Peyer's patch (tissue), 4 donors: ENCODE measurements around the gene TSPAN33.

Experiments used
- POLR2A ChIP-seq, 2 donors: fragments of 450-650 bp; IDR thresholded peaks; one replicate each; pipeline ENCODE4 v1.5.1; 2017; ENCODE audit warnings: antibody characterized with exemption in 2 of 2, mild to moderate bottlenecking in 2 of 2, moderate library complexity in 2 of 2
- TF ChIP-seq, protein P1 (sequence below), 6 experiments: fragments of 450-650 bp in 4 of 6; fragments of 200-600 bp in 2 of 6; sonication (generic) in 1 of 6; IDR thresholded peaks; one replicate each; pipeline ENCODE4 v1.5.1; 2017 to 2019; ENCODE audit warnings: antibody characterized with exemption in 6 of 6, mild to moderate bottlenecking in 3 of 6, moderate library complexity in 1 of 6

DNA sequence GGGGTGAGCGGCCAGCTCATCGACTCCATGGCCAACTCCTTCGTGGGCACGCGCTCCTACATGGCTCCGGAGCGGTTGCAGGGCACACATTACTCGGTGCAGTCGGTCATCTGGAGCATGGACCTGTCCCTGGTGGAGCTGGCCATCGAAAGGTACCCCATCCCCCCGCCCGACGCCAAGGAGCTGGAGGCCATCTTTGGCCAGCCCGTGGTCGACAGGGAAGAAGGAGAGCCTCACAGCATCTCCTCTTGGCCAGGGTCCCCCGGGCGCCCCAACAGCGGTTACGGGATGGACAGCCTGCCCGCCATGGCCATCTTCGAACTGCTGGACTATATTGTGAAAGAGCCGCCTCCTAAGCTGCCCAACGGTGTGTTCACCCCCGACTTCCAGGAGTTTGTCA, 17.4 kb upstream of the TSPAN33 start:
- TF ChIP-seq, protein P1, sequence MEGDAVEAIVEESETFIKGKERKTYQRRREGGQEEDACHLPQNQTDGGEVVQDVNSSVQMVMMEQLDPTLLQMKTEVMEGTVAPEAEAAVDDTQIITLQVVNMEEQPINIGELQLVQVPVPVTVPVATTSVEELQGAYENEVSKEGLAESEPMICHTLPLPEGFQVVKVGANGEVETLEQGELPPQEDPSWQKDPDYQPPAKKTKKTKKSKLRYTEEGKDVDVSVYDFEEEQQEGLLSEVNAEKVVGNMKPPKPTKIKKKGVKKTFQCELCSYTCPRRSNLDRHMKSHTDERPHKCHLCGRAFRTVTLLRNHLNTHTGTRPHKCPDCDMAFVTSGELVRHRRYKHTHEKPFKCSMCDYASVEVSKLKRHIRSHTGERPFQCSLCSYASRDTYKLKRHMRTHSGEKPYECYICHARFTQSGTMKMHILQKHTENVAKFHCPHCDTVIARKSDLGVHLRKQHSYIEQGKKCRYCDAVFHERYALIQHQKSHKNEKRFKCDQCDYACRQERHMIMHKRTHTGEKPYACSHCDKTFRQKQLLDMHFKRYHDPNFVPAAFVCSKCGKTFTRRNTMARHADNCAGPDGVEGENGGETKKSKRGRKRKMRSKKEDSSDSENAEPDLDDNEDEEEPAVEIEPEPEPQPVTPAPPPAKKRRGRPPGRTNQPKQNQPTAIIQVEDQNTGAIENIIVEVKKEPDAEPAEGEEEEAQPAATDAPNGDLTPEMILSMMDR (IDR thresholded peaks at IDR 0.05), result no peak
- no peak for TF ChIP-seq POLR2A (IDR thresholded peaks at IDR 0.05)
